CD4-positive, alpha-beta T cell (primary cell): Measurements from ENCODE around the gene SLC17A4. TPM values are rescaled to one million over a fixed set of nuclear protein-coding genes. Genes with fewer than 3 reads are reported as not detected.

Experiments used
- ATAC-seq: fragments of 200-7000 bp; cut with Tn5 transposase; one replicate; pipeline ENCODE4 v1.10.0; 2022; ENCODE audit warnings: mild to moderate bottlenecking; ENCODE audit not compliant: poor library complexity
- CTCF ChIA-PET: fragments of 350-600 bp; sonication (Branson Sonifier 250); formaldehyde crosslinking; loops from one replicate; lab custom pipeline; 2021; ENCODE audit warnings: antibody characterized with exemption, inconsistent platforms; lab: Charles Lee
- POLR2A ChIA-PET: fragments of 350-600 bp; sonication (Branson Sonifier 250); formaldehyde crosslinking; loops from one replicate; lab custom pipeline; 2021; ENCODE audit warnings: antibody characterized with exemption, inconsistent platforms; lab: Charles Lee
- DNase-seq, 14 experiments: peaks; one replicate each; pipeline ENCODE4 v3.0.0-alpha.2; 2013 to 2020; ENCODE audit warnings: mixed read lengths in 2 of 14
- H3K27ac ChIP-seq, 2 donors: one replicate each; pipeline versions ENCODE4 v1.5.1 to v1.7.0; 2013; ENCODE audit warnings: low read length in 2 of 2, low read depth in 1 of 2, mild to moderate bottlenecking in 1 of 2
- H3K27me3 ChIP-seq, 2 experiments: 1 replicate in 1 of 2; 2 replicates in 1 of 2; pipeline versions ENCODE4 v1.6.1 to v1.7.0; 2013; ENCODE audit warnings: low read length in 2 of 2, control low read depth in 1 of 2, mild to moderate bottlenecking in 1 of 2, moderate library complexity in 1 of 2; ENCODE audit not compliant: insufficient read depth in 2 of 2, control insufficient read depth in 1 of 2
- H3K36me3 ChIP-seq: one replicate; pipeline ENCODE4 v1.6.1; 2013; ENCODE audit warnings: low read length, control low read depth; ENCODE audit not compliant: insufficient read depth
- H3K4me1 ChIP-seq: one replicate; pipeline ENCODE4 v1.6.1; 2013; ENCODE audit warnings: low read length, control low read depth; ENCODE audit not compliant: insufficient read depth
- H3K4me3 ChIP-seq: one replicate; pipeline ENCODE4 v1.5.1; 2013; ENCODE audit warnings: mild to moderate bottlenecking, low read length, moderate library complexity
- H3K9me3 ChIP-seq, 2 experiments: 1 replicate in 1 of 2; 2 replicates in 1 of 2; pipeline versions ENCODE4 v1.6.1 to v1.7.0; 2013; ENCODE audit warnings: low read length in 2 of 2, mild to moderate bottlenecking in 2 of 2, control low read depth in 1 of 2, moderate library complexity in 1 of 2; ENCODE audit not compliant: control insufficient read depth in 1 of 2, insufficient read depth in 1 of 2
- H3K27ac Mint-ChIP-seq: one replicate; pipeline ENCODE4 v1.8.0; 2020; ENCODE audit warnings: mixed read lengths
- H3K27me3 Mint-ChIP-seq: one replicate; pipeline ENCODE4 v1.8.0; 2021; ENCODE audit warnings: mixed read lengths
- H3K36me3 Mint-ChIP-seq: one replicate; pipeline ENCODE4 v1.8.0; 2021; ENCODE audit warnings: low read depth, mixed read lengths
- H3K4me1 Mint-ChIP-seq: one replicate; pipeline ENCODE4 v1.8.0; 2021; ENCODE audit warnings: low read depth, mixed read lengths
- H3K4me3 Mint-ChIP-seq: one replicate; pipeline ENCODE4 v1.8.0; 2020; ENCODE audit warnings: mild to moderate bottlenecking, mixed read lengths
- H3K9me3 Mint-ChIP-seq: one replicate; pipeline ENCODE4 v1.8.0; 2020; ENCODE audit warnings: mixed read lengths
- CTCF ChIP-seq: fragments of 200-600 bp; IDR thresholded peaks from one replicate; pipeline ENCODE4 v1.8.0; 2022; ENCODE audit warnings: antibody characterized with exemption, mild to moderate bottlenecking
- intact Hi-C, 2 experiments: fragments of 100-400 bp; cut with DNase I in 1 of 2; cut with micrococcal nuclease in 1 of 2; formaldehyde crosslinking; loops; one replicate each; pipeline versions ENCODE4 v1.15.1 to v1.9.0; 2023 to 2025; cut with DNase I, micrococcal nuclease
- total RNA-seq, 174 experiments: library from RNA in 2 of 174; stranded (reverse) in 2 of 174; gene quantifications; one replicate each; pipeline ENCODE4 v1.2.3 and lab custom pipeline; 2021 to 2026

The SLC17A4 gene
- total RNA-seq, 2 experiments from 2014 or later, result not detected

GRCh38 chr6:25768566-25768965 lies 14.0 kb downstream of the SLC17A4 start:
- Histone ChIP-seq H3K36me3 (no peaks in the 10 kb centered on the region), H3K9me3 (no peaks in the 10 kb centered on the region), H3K4me3 (no peak overlapping the region), H3K27me3 (no peaks in the 10 kb centered on the region), H3K27ac (no peak overlapping the region), H3K4me1 (no peaks in the 10 kb centered on the region)
- POLR2A ChIA-PET, result no interaction called here
- Mint-ChIP-seq H3K27me3 (peaks cover 25% of the 10 kb centered on the region), H3K36me3 (no peaks in the 10 kb centered on the region), H3K4me1 (no peaks in the 10 kb centered on the region), H3K9me3 (no peaks in the 10 kb centered on the region), H3K27ac (no peak overlapping the region), H3K4me3 (no peak overlapping the region)
- no peak for TF ChIP-seq CTCF
- CTCF ChIA-PET, result no interaction called here
- DNase-seq, result no peak
- intact Hi-C loops, result no loop called here
- no peak for ATAC-seq

DNA sequence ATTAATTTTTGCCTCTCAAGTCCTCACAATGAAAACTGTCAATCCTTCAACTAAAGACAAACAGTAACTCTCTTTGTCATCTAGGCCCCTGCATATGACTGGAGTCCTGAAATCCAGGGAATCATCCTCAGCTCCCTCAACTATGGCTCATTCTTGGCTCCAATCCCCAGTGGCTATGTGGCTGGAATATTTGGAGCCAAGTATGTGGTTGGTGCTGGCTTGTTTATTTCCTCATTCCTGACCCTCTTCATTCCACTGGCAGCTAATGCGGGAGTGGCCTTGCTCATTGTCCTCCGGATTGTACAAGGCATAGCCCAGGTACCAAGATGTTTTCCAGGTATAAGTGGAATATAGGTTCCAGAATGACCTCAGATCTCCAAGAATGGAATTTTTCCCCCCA lies 15.4 kb downstream of the SLC17A4 start:
- Histone ChIP-seq H3K4me1 (no peaks in the 10 kb centered on the region), H3K4me3 (no peak overlapping the region), H3K27ac (no peak overlapping the region), H3K9me3 (no peaks in the 10 kb centered on the region), H3K27me3 (no peaks in the 10 kb centered on the region), H3K36me3 (no peaks in the 10 kb centered on the region)
- intact Hi-C loops, result no loop called here
- no peak overlapping the region for H3K4me3 Mint-ChIP-seq
- ATAC-seq (no peak), DNase-seq (no peak)
- no peak overlapping the region for H3K27ac Mint-ChIP-seq
- TF ChIP-seq CTCF, result no peak
- no peaks in the 10 kb centered on the region for H3K4me1 Mint-ChIP-seq
- CTCF ChIA-PET, result no interaction called here
- no peaks in the 10 kb centered on the region for H3K36me3 Mint-ChIP-seq
- POLR2A ChIA-PET, result no interaction called here
- H3K27me3 Mint-ChIP-seq, result peaks cover 23% of the 10 kb centered on the region
- no peaks in the 10 kb centered on the region for H3K9me3 Mint-ChIP-seq

GRCh38 chr6:25774120-25774715 lies 19.7 kb downstream of the SLC17A4 start:
- H3K36me3 ChIP-seq, result no peaks in the 10 kb centered on the region
- TF ChIP-seq CTCF, result no peak
- CTCF ChIA-PET, result no interaction called here
- no peaks in the 10 kb centered on the region for H3K9me3 ChIP-seq
- POLR2A ChIA-PET, result no interaction called here
- no peak overlapping the region for H3K4me3 Mint-ChIP-seq
- intact Hi-C loops, result no loop called here
- H3K9me3 Mint-ChIP-seq, result no peaks in the 10 kb centered on the region
- H3K27me3 Mint-ChIP-seq, result peaks cover 28% of the 10 kb centered on the region
- H3K27me3 ChIP-seq, result no peaks in the 10 kb centered on the region
- H3K4me1 ChIP-seq, result no peaks in the 10 kb centered on the region
- ATAC-seq (no peak), DNase-seq (no peak)
- H3K36me3 Mint-ChIP-seq, result no peaks in the 10 kb centered on the region
- H3K27ac ChIP-seq, result no peak overlapping the region
- H3K4me3 ChIP-seq, result no peak overlapping the region
- H3K4me1 Mint-ChIP-seq, result no peaks in the 10 kb centered on the region
- no peak overlapping the region for H3K27ac Mint-ChIP-seq
